ENCODE measurements around the gene SLCO3A1.

SLCO3A1 gene

GRCh38 chr15:91966194-91966552 is 112.7 kb downstream of the SLCO3A1 start:
- DNase-seq (ENCODE audit: low read depth) = no peak

GRCh38 chr15:91967935-91968606 is 114.6 kb downstream of the SLCO3A1 start:
- DNase-seq (ENCODE audit: low read depth) = no peak

GRCh38 chr15:91968610-91969009 is 115.1 kb downstream of the SLCO3A1 start:
- DNase-seq (ENCODE audit: low read depth) = no peak

GRCh38 chr15:91970142-91970541 is 116.6 kb downstream of the SLCO3A1 start:
- DNase-seq (ENCODE audit: low read depth) = no peak

GRCh38 chr15:91973481-91973880 is 120.0 kb downstream of the SLCO3A1 start:
- no peak for DNase-seq (ENCODE audit: low read depth)

GRCh38 chr15:91974321-91974720 is 120.8 kb downstream of the SLCO3A1 start:
- no peak for DNase-seq (ENCODE audit: low read depth)

GRCh38 chr15:91975241-91975978 is 121.9 kb downstream of the SLCO3A1 start:
- DNase-seq (ENCODE audit: low read depth) = no peak

- no peak for DNase-seq (ENCODE audit: low read depth)
These were observed 123.5 kb downstream of the SLCO3A1 start for GRCh38 chr15:91976966-91977365.

GRCh38 chr15:91980502-91981267 is 127.2 kb downstream of the SLCO3A1 start:
- DNase-seq (ENCODE audit: low read depth) = no peak

- DNase-seq (ENCODE audit: low read depth) = no peak
These were observed 128.6 kb downstream of the SLCO3A1 start for GRCh38 chr15:91981821-91982800.

GRCh38 chr15:91983729-91984340 is 130.3 kb downstream of the SLCO3A1 start:
- DNase-seq (ENCODE audit: low read depth) = no peak

- DNase-seq (ENCODE audit: low read depth) = no peak
These were observed 131.8 kb downstream of the SLCO3A1 start for GRCh38 chr15:91985297-91985696.

- DNase-seq (ENCODE audit: low read depth) = no peak
These were observed 134.6 kb downstream of the SLCO3A1 start for GRCh38 chr15:91988071-91988470.

GRCh38 chr15:91988655-91989054 is 135.1 kb downstream of the SLCO3A1 start:
- no peak for DNase-seq (ENCODE audit: low read depth)

GRCh38 chr15:91989821-91990220 is 136.3 kb downstream of the SLCO3A1 start:
- no peak for DNase-seq (ENCODE audit: low read depth)

GRCh38 chr15:91992945-91993344 is 139.4 kb downstream of the SLCO3A1 start:
- DNase-seq (ENCODE audit: low read depth) = no peak

GRCh38 chr15:91995146-91995545 is 141.6 kb downstream of the SLCO3A1 start:
- DNase-seq (ENCODE audit: low read depth) = no peak

- no peak for DNase-seq (ENCODE audit: low read depth)
These were observed 143.7 kb downstream of the SLCO3A1 start for GRCh38 chr15:91997163-91997562.

- DNase-seq (ENCODE audit: low read depth) = no peak
These were observed 147.2 kb downstream of the SLCO3A1 start for GRCh38 chr15:92000709-92001108.

GRCh38 chr15:92001307-92001706 is 147.8 kb downstream of the SLCO3A1 start:
- DNase-seq (ENCODE audit: low read depth) = no peak

- no peak for DNase-seq (ENCODE audit: low read depth)
These were observed 149.2 kb downstream of the SLCO3A1 start for GRCh38 chr15:92002666-92003065.
